ENCODE data around the gene SERP2. TPM values are rescaled to one million over a fixed set of nuclear protein-coding genes. Genes with fewer than 3 reads are reported as not detected.
A peak's percentile ranks its signal among the peaks of the same experiment; 100 is the strongest.

Gene SERP2
- total RNA-seq, 1 donor, result 5.6 TPM

- peak; percentile 39 for TF ChIP-seq CTCF (IDR thresholded peaks at IDR 0.05; ENCODE audit: insufficient read depth, low read depth, low read length)
- DNase-seq (ENCODE audit: low read depth), result peak; percentile 66
- H3K4me3 ChIP-seq (ENCODE audit: low read depth, low read length), result peak overlapping the region; percentile 78
These were observed 64.0 kb downstream of the SERP2 start for GRCh38 chr13:44437356-44438233.

DNA sequence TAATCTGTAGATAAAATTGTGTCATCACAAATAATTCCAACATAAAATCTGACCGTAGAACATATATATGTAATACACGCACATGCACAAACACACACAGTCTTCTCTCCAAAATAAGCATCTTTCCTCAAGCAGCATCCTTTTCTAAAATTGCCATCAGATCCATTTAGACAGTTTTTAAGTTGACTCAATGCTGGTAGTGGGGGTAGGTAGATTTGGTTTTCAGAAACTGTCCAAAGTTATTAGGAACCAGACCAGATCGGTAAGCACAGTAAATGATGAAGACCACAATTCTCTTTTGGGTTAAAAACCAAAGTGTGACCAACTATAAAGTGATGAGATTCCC is 64.6 kb downstream of the SERP2 start:
- peak; percentile 0 for TF ChIP-seq CTCF (IDR thresholded peaks at IDR 0.05; ENCODE audit: insufficient read depth, low read depth, low read length)
- H3K4me3 ChIP-seq (ENCODE audit: low read depth, low read length), result no peak overlapping the region
- no peak for DNase-seq (ENCODE audit: low read depth)

DNA sequence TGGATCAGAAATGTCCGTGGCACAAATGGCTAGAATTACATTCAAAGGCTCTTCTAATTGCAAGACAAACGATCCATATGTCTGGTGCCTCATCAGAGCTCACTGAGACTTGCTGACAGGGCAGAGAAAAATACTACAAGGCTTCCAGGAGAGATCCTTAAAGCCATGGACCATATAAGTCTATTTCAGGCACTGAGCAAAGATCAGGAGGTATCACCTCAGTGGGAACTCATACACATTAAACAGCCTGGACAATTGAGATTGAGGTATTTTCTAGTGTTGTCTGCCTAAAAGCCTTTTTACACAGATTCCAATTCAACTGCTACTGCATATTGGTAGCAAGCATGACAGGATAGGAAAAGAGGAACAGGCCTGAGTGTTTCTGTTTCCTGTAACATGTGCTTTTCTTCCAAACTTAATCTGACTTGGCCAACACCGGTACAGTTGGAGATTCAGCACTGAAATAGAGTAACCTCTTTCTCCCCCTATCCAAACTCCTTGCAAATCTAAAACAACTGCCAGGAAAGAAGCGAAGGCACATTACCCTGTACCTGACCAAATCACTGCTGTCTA is 65.9 kb downstream of the SERP2 start:
- no peak for TF ChIP-seq CTCF (IDR thresholded peaks at IDR 0.05; ENCODE audit: insufficient read depth, low read depth, low read length)
- peak; percentile 33 for DNase-seq (ENCODE audit: low read depth)
- no peak overlapping the region for H3K4me3 ChIP-seq (ENCODE audit: low read depth, low read length)

- no peak for TF ChIP-seq CTCF (IDR thresholded peaks at IDR 0.05; ENCODE audit: insufficient read depth, low read depth, low read length)
- no peak overlapping the region for H3K4me3 ChIP-seq (ENCODE audit: low read depth, low read length)
- peak; percentile 74 for DNase-seq (ENCODE audit: low read depth)
These were observed 66.5 kb downstream of the SERP2 start for GRCh38 chr13:44440046-44440608.

Other genes starting within 250 kb of the SERP2 start
- gene TSC22D1, start 202.5 kb downstream of the SERP2 start, total RNA-seq, result 54.4 and 54.8 TPM in 2 replicates

All from fibroblast of villous mesenchyme (primary cell).